ENCODE measurements around the gene OR13G1.
A peak's percentile ranks its signal among the peaks of the same experiment; 100 is the strongest.
"Not testable (repeated sequence)": the region's sequence is repeated elsewhere in the genome, so short reads cannot be mapped to it uniquely, and the experiment has no call there.

The OR13G1 gene

GRCh38 chr1:247679639-247680038 lies at the start of gene OR13G1:
Gene OR13G1 (minus strand): TSS chr1:247679739. CDS start chr1:247673041, 6,698 bp downstream.
- DNase-seq (ENCODE audit: low spot score) = no peak

- no peak for DNase-seq (ENCODE audit: low spot score)
Measured at GRCh38 chr1:247721222-247721621, 41.7 kb upstream of the OR13G1 start.

GRCh38 chr1:247716546-247716945 lies 37.0 kb upstream of the OR13G1 start, which contains the start of gene OR6F1:
Gene OR6F1 (minus strand): TSS chr1:247716646. CDS start chr1:247712755, 3,891 bp downstream.
- DNase-seq (ENCODE audit: low spot score) = no peak

GRCh38 chr1:247713753-247714152 lies 34.2 kb upstream of the OR13G1 start:
- DNase-seq (ENCODE audit: low spot score) = no peak

GRCh38 chr1:247710681-247711080 lies 31.1 kb upstream of the OR13G1 start:
- not testable (repeated sequence) for DNase-seq (ENCODE audit: low spot score)

GRCh38 chr1:247701338-247701737 lies 21.8 kb upstream of the OR13G1 start:
- no peak for DNase-seq (ENCODE audit: low spot score)

GRCh38 chr1:247681288-247681897 lies 1.9 kb upstream of the OR13G1 start:
- peak; percentile 72 for DNase-seq (ENCODE audit: low spot score)

GRCh38 chr1:247680171-247680570 lies 632 bp upstream of the OR13G1 start:
- no peak for DNase-seq (ENCODE audit: low spot score)

- DNase-seq (ENCODE audit: low spot score) = no peak
Measured at GRCh38 chr1:247669225-247669624, 10.3 kb downstream of the OR13G1 start.

- DNase-seq (ENCODE audit: low spot score) = no peak
Measured at GRCh38 chr1:247656221-247656875, 23.2 kb downstream of the OR13G1 start.

- DNase-seq (ENCODE audit: low spot score) = no peak
Measured at GRCh38 chr1:247653040-247653439, 26.5 kb downstream of the OR13G1 start.

GRCh38 chr1:247647864-247648263 lies 31.7 kb downstream of the OR13G1 start:
- no peak for DNase-seq (ENCODE audit: low spot score)

- DNase-seq (ENCODE audit: low spot score) = no peak
Measured at GRCh38 chr1:247646867-247647266, 32.7 kb downstream of the OR13G1 start.

GRCh38 chr1:247642742-247643141 lies 36.8 kb downstream of the OR13G1 start:
- no peak for DNase-seq (ENCODE audit: low spot score)

- no peak for DNase-seq (ENCODE audit: low spot score)
Measured at GRCh38 chr1:247639381-247639981, 40.1 kb downstream of the OR13G1 start.

- no peak for DNase-seq (ENCODE audit: low spot score)
Measured at GRCh38 chr1:247638781-247639180, 40.8 kb downstream of the OR13G1 start.

GRCh38 chr1:247638011-247638410 lies 41.5 kb downstream of the OR13G1 start:
- DNase-seq (ENCODE audit: low spot score) = no peak

GRCh38 chr1:247627951-247628350 lies 51.6 kb downstream of the OR13G1 start:
- DNase-seq (ENCODE audit: low spot score) = no peak

All from NAMALWA (cell line).